ENCODE data around the gene ALPL. TPM values are rescaled to one million over a fixed set of nuclear protein-coding genes. Genes with fewer than 3 reads are reported as not detected.

The ALPL gene
- total and polyA plus RNA-seq, 9 of the 15 experiments (the other 6 are each of a cell fraction or from before 2014, with no cell fraction given) = 0.04 to 0.38 (median 0.18) TPM; not detected in 4

- in situ Hi-C loops (cut with MboI) = no loop called here
- BruUV-seq (replicated peaks) = no TSS peak
- Histone ChIP-seq H3K4me3 (no peak overlapping the region), H3K4me2 (ENCODE audit: insufficient read depth, low read length) (no peak overlapping the region), H3K9ac (ENCODE audit: insufficient read depth in 1 of 2, low read depth in 2 of 2, low read length in 2 of 2) (peak overlapping the region in 1 of 2 experiments; percentile 72; a peak in 2 of 4 replicates), H3K4me1 (replicated peaks in 1 of 2; ENCODE audit: control insufficient read depth in 2 of 2, insufficient read depth in 2 of 2, low read length in 2 of 2) (peaks cover 14 to 63% of the 10 kb centered on the region in 2 experiments), H2AFZ (ENCODE audit: low read depth, low read length) (no peak overlapping the region), H3K27me3 (ENCODE audit: control insufficient read depth in 2 of 2, insufficient read depth in 2 of 2, low read length in 2 of 2) (no peaks in the 10 kb centered on the region), H3K79me2 (ENCODE audit: control insufficient read depth, insufficient read depth, low read length) (no peaks in the 10 kb centered on the region), H3K36me3 (ENCODE audit: control insufficient read depth, insufficient read depth, low read length) (peaks cover 11% of the 10 kb centered on the region), H4K20me1 (replicated peaks; ENCODE audit: control insufficient read depth, insufficient read depth, low read length) (no peaks in the 10 kb centered on the region), H3K9me3 (replicated peaks; ENCODE audit: control insufficient read depth, insufficient read depth, low read depth, low read length) (no peaks in the 10 kb centered on the region), H3K9me1 (ENCODE audit: control insufficient read depth, insufficient read depth, low read length) (peaks cover 10% of the 10 kb centered on the region), H3K27ac (ENCODE audit: extremely low read depth, low read depth, low read length) (no peak overlapping the region)
- no peak for DNase-seq (ENCODE audit: extremely low read depth in 1 of 4, low spot score in 3 of 4)
- intact Hi-C loops (cut with micrococcal nuclease) = no loop called here
- no peak for ATAC-seq
- no peak for FAIRE-seq
- POLR2A ChIA-PET = no interaction called here
- CTCF ChIA-PET (ENCODE audit: low intra/inter-chr PET ratio) = interaction anchor here (0.5 kb wide), 1 partner anchor 254 kb away, joined by 3 read pairs; no protein-coding TSS in a partner anchor
- 76% methylated on average over 35 of the region's 39 CpGs for WGBS (ENCODE audit: insufficient coverage, low coverage, missing lambda C conversion rate)
- TF ChIP-seq PML (IDR thresholded peaks at IDR 0.05; ENCODE audit: low read length) = no peak
- no peak for TF ChIP-seq WHSC1 (IDR thresholded peaks at IDR 0.05; ENCODE audit: low read length)
- TF ChIP-seq CTCF (IDR thresholded peaks at IDR 0.05 in 2 of 3, conservative IDR thresholded peaks at IDR 0.05 in 1 of 3; ENCODE audit: insufficient read depth in 2 of 3, low read depth in 1 of 3, low read length in 3 of 3) = no peak
- TF ChIP-seq OTX1 (CRISPR knock-in tag; IDR thresholded peaks at IDR 0.05) = 0 out of 2 replicates have a peak, but pooled peaks have one; percentile 48
- peak; percentile 22; the same call in 1 of the 2 replicates for TF ChIP-seq POLR2G (IDR thresholded peaks at IDR 0.05; ENCODE audit: low read depth, low read length)
Observed at GRCh38 chr1:21603177-21604138, 94.2 kb downstream of the ALPL start.
